WTC11 (cell line): Measurements from ENCODE around the gene UBL4B. TPM values are rescaled to one million over a fixed set of nuclear protein-coding genes. Genes with fewer than 3 reads are reported as not detected.

Experiments used
- ATAC-seq: fragments of 200-7000 bp; cut with Tn5 transposase; 2 replicates; pipeline ENCODE4 v1.10.0; 2021; ENCODE audit warnings: mild to moderate bottlenecking, moderate library complexity
- CTCF ChIA-PET: fragments of 300-600 bp; sonication (Branson Sonifier 250); formaldehyde crosslinking; loops from one replicate; lab custom pipeline; 2021; ENCODE audit warnings: antibody characterized with exemption; lab: Charles Lee
- POLR2A ChIA-PET: fragments of 350-600 bp; sonication (Branson Sonifier 250); formaldehyde crosslinking; loops from one replicate; lab custom pipeline; 2021; ENCODE audit warnings: antibody characterized with exemption; lab: Charles Lee
- DNase-seq: peaks from one replicate; pipeline ENCODE4 v3.0.0; 2021; ENCODE audit warnings: low spot score
- H3K27ac Mint-ChIP-seq: 2 replicates; pipeline ENCODE4 v1.8.0; 2021; ENCODE audit warnings: mixed read lengths
- H3K27me3 Mint-ChIP-seq: 2 replicates; pipeline ENCODE4 v1.8.0; 2021; ENCODE audit warnings: low read depth, mild to moderate bottlenecking, moderate library complexity, mixed read lengths
- H3K36me3 Mint-ChIP-seq: 2 replicates; pipeline ENCODE4 v1.8.0; 2021; ENCODE audit warnings: mixed read lengths
- H3K4me1 Mint-ChIP-seq: 2 replicates; pipeline ENCODE4 v1.8.0; 2022; ENCODE audit warnings: mixed read lengths
- H3K4me3 Mint-ChIP-seq: 2 replicates; pipeline ENCODE4 v1.8.0; 2021; ENCODE audit warnings: mild to moderate bottlenecking, moderate library complexity, mixed read lengths
- H3K9me3 Mint-ChIP-seq: 2 replicates; pipeline ENCODE4 v1.8.0; 2021; ENCODE audit warnings: mixed read lengths
- CREB1 ChIP-seq: sonication (generic); formaldehyde crosslinking; IDR thresholded peaks from 2 replicates; pipeline ENCODE4 v1.8.0; 2023; ENCODE audit warnings: mild to moderate bottlenecking, missing genetic modification reagents
- ELF4 ChIP-seq: sonication (generic); formaldehyde crosslinking; IDR thresholded peaks from 2 replicates; pipeline ENCODE4 v1.8.1; 2022; ENCODE audit warnings: low read depth, mild to moderate bottlenecking, moderate library complexity, missing genetic modification reagents
- FOXK1 ChIP-seq: sonication (generic); formaldehyde crosslinking; IDR thresholded peaks from 2 replicates; pipeline ENCODE4 v1.8.0; 2022; ENCODE audit warnings: mild to moderate bottlenecking, moderate library complexity, missing genetic modification reagents
- FOXP1 ChIP-seq: sonication (generic); formaldehyde crosslinking; IDR thresholded peaks from 2 replicates; pipeline ENCODE4 v1.8.0; 2022; ENCODE audit warnings: missing genetic modification reagents, mild to moderate bottlenecking, moderate library complexity, borderline replicate concordance
- GRHL2 ChIP-seq: fragments of 250-450 bp; sonication (Bioruptor Pico); IDR thresholded peaks from 2 replicates; pipeline ENCODE4 v1.8.0; 2022; ENCODE audit warnings: mild to moderate bottlenecking, moderate library complexity; ENCODE audit not compliant: insufficient replicate concordance, severe bottlenecking
- IRF2 ChIP-seq: sonication (generic); formaldehyde crosslinking; IDR thresholded peaks from 2 replicates; pipeline ENCODE4 v1.8.0; 2022; ENCODE audit warnings: low read depth, missing genetic modification reagents, borderline replicate concordance
- JAZF1 ChIP-seq: fragments of 250-450 bp; sonication (Bioruptor Pico); IDR thresholded peaks from 2 replicates; pipeline ENCODE4 v1.9.0; 2021; ENCODE audit warnings: moderate library complexity, mild to moderate bottlenecking, inconsistent platforms
- KAT7 ChIP-seq: sonication (generic); formaldehyde crosslinking; IDR thresholded peaks from 2 replicates; pipeline ENCODE4 v1.8.1; 2023; ENCODE audit warnings: missing genetic modification reagents, mild to moderate bottlenecking, borderline replicate concordance
- MXD4 ChIP-seq: fragments of 250-450 bp; sonication (Bioruptor Pico); IDR thresholded peaks from 2 replicates; pipeline ENCODE4 v1.8.0; 2021; ENCODE audit warnings: mild to moderate bottlenecking, moderate library complexity, borderline replicate concordance
- PRRX2 ChIP-seq: fragments of 250-450 bp; sonication (Bioruptor Pico); IDR thresholded peaks from 2 replicates; pipeline ENCODE4 v1.8.0; 2021; ENCODE audit warnings: mild to moderate bottlenecking
- RELA ChIP-seq: sonication (generic); formaldehyde crosslinking; IDR thresholded peaks from 2 replicates; pipeline ENCODE4 v1.8.1; 2022; ENCODE audit warnings: missing genetic modification reagents, mild to moderate bottlenecking, borderline replicate concordance
- SOX15 ChIP-seq: fragments of 250-450 bp; sonication (Bioruptor Pico); IDR thresholded peaks from 2 replicates; pipeline ENCODE4 v1.9.0; 2021; ENCODE audit warnings: mild to moderate bottlenecking
- TCF7 ChIP-seq: sonication (generic); formaldehyde crosslinking; IDR thresholded peaks from 2 replicates; pipeline ENCODE4 v1.8.0; 2022; ENCODE audit warnings: mild to moderate bottlenecking, low read depth, missing genetic modification reagents, moderate library complexity
- ZNF263 ChIP-seq: sonication (generic); formaldehyde crosslinking; IDR thresholded peaks from 2 replicates; pipeline ENCODE4 v1.8.1; 2022; ENCODE audit warnings: low read depth, mild to moderate bottlenecking, moderate library complexity, missing genetic modification reagents
- ZNF396 ChIP-seq: fragments of 250-450 bp; sonication (Bioruptor Pico); IDR thresholded peaks from 2 replicates; pipeline ENCODE4 v1.8.0; 2021; ENCODE audit warnings: mild to moderate bottlenecking, moderate library complexity, borderline replicate concordance
- total RNA-seq: library from RNA; stranded (reverse); gene quantifications from 3 replicates; pipeline ENCODE4 v1.2.3, GENCODE V29; 2021
- TF ChIP-seq, protein P1 (sequence below): sonication (generic); formaldehyde crosslinking; IDR thresholded peaks from 2 replicates; pipeline ENCODE4 v1.8.1; 2022; ENCODE audit warnings: low read depth, mild to moderate bottlenecking, moderate library complexity, missing genetic modification reagents, borderline replicate concordance
- TF ChIP-seq, protein P2 (sequence below): fragments of 250-450 bp; sonication (Bioruptor Pico); IDR thresholded peaks from 2 replicates; pipeline ENCODE4 v1.8.0; 2021; ENCODE audit warnings: mild to moderate bottlenecking
- TF ChIP-seq, protein P3 (sequence below): sonication (generic); formaldehyde crosslinking; IDR thresholded peaks from 2 replicates; pipeline ENCODE4 v1.8.1; 2023; ENCODE audit warnings: mild to moderate bottlenecking, missing genetic modification reagents, moderate library complexity
- TF ChIP-seq, protein P4 (sequence below): sonication (generic); formaldehyde crosslinking; IDR thresholded peaks from 2 replicates; pipeline ENCODE4 v1.8.0; 2023; ENCODE audit warnings: mild to moderate bottlenecking, missing genetic modification reagents
- TF ChIP-seq, protein P5 (sequence below): fragments of 250-450 bp; sonication (Bioruptor Pico); conservative IDR thresholded peaks from 2 replicates; pipeline ENCODE4 v1.9.0; 2021; ENCODE audit warnings: mild to moderate bottlenecking
- TF ChIP-seq, protein P6 (sequence below): sonication (generic); formaldehyde crosslinking; IDR thresholded peaks from 2 replicates; pipeline ENCODE4 v1.8.0; 2023; ENCODE audit warnings: missing genetic modification reagents

Gene UBL4B
- total RNA-seq, 1 experiment from 2014 or later = 0.11 TPM

DNA sequence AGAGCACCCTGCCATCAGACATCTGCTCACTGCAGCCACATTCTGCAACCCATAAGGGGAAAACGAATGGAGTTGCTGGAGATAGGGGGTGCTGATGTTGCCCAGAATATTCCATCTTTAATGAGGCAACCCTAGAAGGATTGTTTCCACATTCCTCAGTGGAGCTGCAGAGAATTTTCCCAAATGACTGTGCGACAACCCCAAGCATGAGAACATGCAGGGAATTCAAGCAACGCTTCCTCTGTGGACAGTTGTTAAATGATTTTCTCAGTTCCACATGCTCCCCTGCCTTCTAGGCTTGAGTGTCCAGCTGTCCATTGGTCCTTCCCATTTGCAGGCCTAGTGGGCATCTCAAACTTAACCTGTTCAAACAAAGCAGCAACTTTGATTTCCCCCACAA lies 20.5 kb upstream of the UBL4B start:
- peaks cover 17% of the 10 kb centered on the region for H3K27me3 Mint-ChIP-seq
- TF ChIP-seq JAZF1 (CRISPR knock-in tag) = no peak
- no peak for TF ChIP-seq TCF7 (CRISPR knock-in tag)
- TF ChIP-seq, protein P1, sequence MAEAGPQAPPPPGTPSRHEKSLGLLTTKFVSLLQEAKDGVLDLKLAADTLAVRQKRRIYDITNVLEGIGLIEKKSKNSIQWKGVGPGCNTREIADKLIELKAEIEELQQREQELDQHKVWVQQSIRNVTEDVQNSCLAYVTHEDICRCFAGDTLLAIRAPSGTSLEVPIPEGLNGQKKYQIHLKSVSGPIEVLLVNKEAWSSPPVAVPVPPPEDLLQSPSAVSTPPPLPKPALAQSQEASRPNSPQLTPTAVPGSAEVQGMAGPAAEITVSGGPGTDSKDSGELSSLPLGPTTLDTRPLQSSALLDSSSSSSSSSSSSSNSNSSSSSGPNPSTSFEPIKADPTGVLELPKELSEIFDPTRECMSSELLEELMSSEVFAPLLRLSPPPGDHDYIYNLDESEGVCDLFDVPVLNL (CRISPR knock-in tag) = no peak
- no peak overlapping the region for H3K27ac Mint-ChIP-seq
- ChIA-PET POLR2A (interaction anchor here (1.2 kb wide), 1 partner anchor 15 kb away, joined by 3 read pairs; no protein-coding TSS in a partner anchor), CTCF (interaction anchor here (1.0 to 6.4 kb wide), 10 partner anchors 10 to 221 kb away, joined by 3 to 291 read pairs (median 6); partner anchors contain the start of genes AHCYL1, ALX3 and UBL4B)
- H3K4me1 Mint-ChIP-seq = peaks cover 11% of the 10 kb centered on the region
- no peaks in the 10 kb centered on the region for H3K36me3 Mint-ChIP-seq
- ATAC-seq = no peak
- DNase-seq = no peak
- no peaks in the 10 kb centered on the region for H3K9me3 Mint-ChIP-seq
- H3K4me3 Mint-ChIP-seq = no peak overlapping the region

DNA sequence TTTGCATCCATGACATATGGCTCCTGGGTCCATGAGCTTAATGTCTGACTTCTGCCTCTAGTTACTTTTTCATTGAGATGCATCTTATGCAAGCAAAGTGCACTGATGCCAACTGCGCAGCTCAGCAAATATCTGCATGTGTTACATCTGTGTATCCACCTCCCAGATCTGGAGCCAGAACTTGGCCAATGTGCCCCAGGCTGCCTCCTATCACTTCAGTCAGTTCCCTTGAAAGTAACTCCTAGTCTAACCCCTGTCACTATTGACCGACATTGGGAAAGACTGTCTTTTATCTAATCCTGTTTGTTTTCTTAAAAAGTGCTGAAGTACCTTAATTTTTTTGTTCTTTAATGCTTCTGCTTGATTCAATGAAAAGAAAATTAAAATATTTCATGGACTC lies 19.3 kb upstream of the UBL4B start:
- TF ChIP-seq FOXP1 (CRISPR knock-in tag) (no peak), RELA (CRISPR knock-in tag) (no peak), KAT7 (CRISPR knock-in tag) (no peak), ZNF396 (no peak), MXD4 (CRISPR knock-in tag) (no peak), ZNF263 (CRISPR knock-in tag) (no peak), IRF2 (CRISPR knock-in tag) (no peak), PRRX2 (CRISPR knock-in tag) (no peak), ELF4 (CRISPR knock-in tag) (no peak), CREB1 (CRISPR knock-in tag) (no peak), SOX15 (CRISPR knock-in tag) (no peak), GRHL2 (CRISPR knock-in tag) (no peak), FOXK1 (no peak)
- TF ChIP-seq, protein P2, sequence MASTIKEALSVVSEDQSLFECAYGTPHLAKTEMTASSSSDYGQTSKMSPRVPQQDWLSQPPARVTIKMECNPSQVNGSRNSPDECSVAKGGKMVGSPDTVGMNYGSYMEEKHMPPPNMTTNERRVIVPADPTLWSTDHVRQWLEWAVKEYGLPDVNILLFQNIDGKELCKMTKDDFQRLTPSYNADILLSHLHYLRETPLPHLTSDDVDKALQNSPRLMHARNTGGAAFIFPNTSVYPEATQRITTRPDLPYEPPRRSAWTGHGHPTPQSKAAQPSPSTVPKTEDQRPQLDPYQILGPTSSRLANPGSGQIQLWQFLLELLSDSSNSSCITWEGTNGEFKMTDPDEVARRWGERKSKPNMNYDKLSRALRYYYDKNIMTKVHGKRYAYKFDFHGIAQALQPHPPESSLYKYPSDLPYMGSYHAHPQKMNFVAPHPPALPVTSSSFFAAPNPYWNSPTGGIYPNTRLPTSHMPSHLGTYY (CRISPR knock-in tag) = no peak
- TF ChIP-seq, protein P3, sequence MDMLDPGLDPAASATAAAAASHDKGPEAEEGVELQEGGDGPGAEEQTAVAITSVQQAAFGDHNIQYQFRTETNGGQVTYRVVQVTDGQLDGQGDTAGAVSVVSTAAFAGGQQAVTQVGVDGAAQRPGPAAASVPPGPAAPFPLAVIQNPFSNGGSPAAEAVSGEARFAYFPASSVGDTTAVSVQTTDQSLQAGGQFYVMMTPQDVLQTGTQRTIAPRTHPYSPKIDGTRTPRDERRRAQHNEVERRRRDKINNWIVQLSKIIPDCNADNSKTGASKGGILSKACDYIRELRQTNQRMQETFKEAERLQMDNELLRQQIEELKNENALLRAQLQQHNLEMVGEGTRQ (CRISPR knock-in tag) = no peak
- TF ChIP-seq, protein P4, sequence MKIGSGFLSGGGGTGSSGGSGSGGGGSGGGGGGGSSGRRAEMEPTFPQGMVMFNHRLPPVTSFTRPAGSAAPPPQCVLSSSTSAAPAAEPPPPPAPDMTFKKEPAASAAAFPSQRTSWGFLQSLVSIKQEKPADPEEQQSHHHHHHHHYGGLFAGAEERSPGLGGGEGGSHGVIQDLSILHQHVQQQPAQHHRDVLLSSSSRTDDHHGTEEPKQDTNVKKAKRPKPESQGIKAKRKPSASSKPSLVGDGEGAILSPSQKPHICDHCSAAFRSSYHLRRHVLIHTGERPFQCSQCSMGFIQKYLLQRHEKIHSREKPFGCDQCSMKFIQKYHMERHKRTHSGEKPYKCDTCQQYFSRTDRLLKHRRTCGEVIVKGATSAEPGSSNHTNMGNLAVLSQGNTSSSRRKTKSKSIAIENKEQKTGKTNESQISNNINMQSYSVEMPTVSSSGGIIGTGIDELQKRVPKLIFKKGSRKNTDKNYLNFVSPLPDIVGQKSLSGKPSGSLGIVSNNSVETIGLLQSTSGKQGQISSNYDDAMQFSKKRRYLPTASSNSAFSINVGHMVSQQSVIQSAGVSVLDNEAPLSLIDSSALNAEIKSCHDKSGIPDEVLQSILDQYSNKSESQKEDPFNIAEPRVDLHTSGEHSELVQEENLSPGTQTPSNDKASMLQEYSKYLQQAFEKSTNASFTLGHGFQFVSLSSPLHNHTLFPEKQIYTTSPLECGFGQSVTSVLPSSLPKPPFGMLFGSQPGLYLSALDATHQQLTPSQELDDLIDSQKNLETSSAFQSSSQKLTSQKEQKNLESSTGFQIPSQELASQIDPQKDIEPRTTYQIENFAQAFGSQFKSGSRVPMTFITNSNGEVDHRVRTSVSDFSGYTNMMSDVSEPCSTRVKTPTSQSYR = no peak
- TF ChIP-seq, protein P5, sequence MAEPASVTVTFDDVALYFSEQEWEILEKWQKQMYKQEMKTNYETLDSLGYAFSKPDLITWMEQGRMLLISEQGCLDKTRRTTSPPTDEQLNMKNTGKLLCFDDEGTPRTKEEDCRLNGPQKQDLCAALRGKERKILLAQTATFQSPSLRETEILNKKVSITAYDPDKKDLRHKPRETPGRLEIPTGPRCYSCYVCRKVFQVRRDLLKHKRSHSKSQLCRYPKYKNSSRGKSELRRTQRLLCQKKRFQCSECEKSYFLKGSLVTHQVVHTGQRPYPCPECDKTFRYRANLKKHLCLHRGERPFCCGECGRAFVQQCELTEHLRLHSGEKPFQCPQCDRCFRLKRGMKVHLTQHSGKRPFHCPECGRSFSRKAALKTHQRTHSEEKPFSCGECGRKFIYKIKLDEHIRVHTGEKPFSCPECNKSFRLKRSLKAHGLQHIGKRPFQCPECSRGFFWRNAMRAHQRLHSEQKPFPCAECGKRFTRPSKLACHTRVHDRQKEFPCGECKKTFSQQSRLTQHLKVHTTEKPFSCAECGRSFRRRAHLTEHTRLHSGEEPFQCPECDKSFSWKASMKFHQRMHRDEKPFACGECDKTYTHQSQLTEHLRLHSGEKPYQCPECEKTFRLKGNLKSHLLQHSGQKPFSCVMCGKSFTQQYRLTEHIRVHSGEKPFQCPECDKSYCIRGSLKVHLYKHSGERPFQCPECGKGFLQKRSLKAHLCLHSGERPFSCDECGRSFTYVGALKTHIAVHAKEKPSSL (CRISPR knock-in tag) = no peak
- TF ChIP-seq, protein P6, sequence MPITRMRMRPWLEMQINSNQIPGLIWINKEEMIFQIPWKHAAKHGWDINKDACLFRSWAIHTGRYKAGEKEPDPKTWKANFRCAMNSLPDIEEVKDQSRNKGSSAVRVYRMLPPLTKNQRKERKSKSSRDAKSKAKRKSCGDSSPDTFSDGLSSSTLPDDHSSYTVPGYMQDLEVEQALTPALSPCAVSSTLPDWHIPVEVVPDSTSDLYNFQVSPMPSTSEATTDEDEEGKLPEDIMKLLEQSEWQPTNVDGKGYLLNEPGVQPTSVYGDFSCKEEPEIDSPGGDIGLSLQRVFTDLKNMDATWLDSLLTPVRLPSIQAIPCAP = no peak
- H3K4me3 Mint-ChIP-seq = no peak overlapping the region
- H3K27ac Mint-ChIP-seq = no peak overlapping the region
- CTCF ChIA-PET = interaction anchor here (3.0 to 6.4 kb wide), 3 partner anchors 9 to 33 kb away, joined by 17 to 291 read pairs (median 95); partner anchors contain the start of gene UBL4B
- H3K27me3 Mint-ChIP-seq = peaks cover 5% of the 10 kb centered on the region
- no peak for DNase-seq
- ATAC-seq = no peak
- no peaks in the 10 kb centered on the region for H3K9me3 Mint-ChIP-seq
- peaks cover 11% of the 10 kb centered on the region for H3K4me1 Mint-ChIP-seq
- POLR2A ChIA-PET = interaction anchor here (0.6 kb wide), 1 partner anchor 243 kb away, joined by 5 read pairs; no protein-coding TSS in a partner anchor
- H3K36me3 Mint-ChIP-seq = no peaks in the 10 kb centered on the region
